Right lobe of liver (tissue), 6 donors: ENCODE results near the gene CHST11. TPM values are rescaled to one million over a fixed set of nuclear protein-coding genes. Genes with fewer than 3 reads are reported as not detected.

Source experiments
- ATAC-seq, 4 donors: fragments of 200-7000 bp; cut with Tn5 transposase; one replicate each; pipeline ENCODE4 v1.9.1; 2020; ENCODE audit warnings: mild to moderate bottlenecking in 4 of 4, moderate library complexity in 4 of 4
- DNase-seq, 3 donors: peaks; one replicate each; pipeline ENCODE4 v3.0.0-alpha.2; 2020
- H3K27ac ChIP-seq, 3 donors: fragments of 200-600 bp; one replicate each; pipeline ENCODE4 v1.8.0; 2022
- H3K27me3 ChIP-seq, 2 donors: fragments of 200-600 bp; one replicate each; pipeline ENCODE4 v1.8.0; 2022
- H3K36me3 ChIP-seq, 4 donors: fragments of 200-600 bp; sonication (generic) in 1 of 4; one replicate each; pipeline versions ENCODE4 v1.5.1 to v1.8.0; 2017 to 2022; ENCODE audit warnings: control low read depth in 1 of 4
- H3K4me1 ChIP-seq, 4 donors: fragments of 200-600 bp; sonication (generic) in 1 of 4; one replicate each; pipeline versions ENCODE4 v1.5.1 to v1.8.0; 2017 to 2022; ENCODE audit warnings: control low read depth in 1 of 4
- H3K4me3 ChIP-seq, 3 donors: fragments of 200-600 bp; one replicate each; pipeline ENCODE4 v1.8.0; 2022
- H3K9me3 ChIP-seq, 4 donors: fragments of 200-600 bp; sonication (generic) in 1 of 4; one replicate each; pipeline versions ENCODE4 v1.5.1 to v1.8.0; 2017 to 2022; ENCODE audit warnings: control low read depth in 1 of 4
- POLR2A ChIP-seq: fragments of 450-650 bp; IDR thresholded peaks from one replicate; pipeline ENCODE4 v1.6.1; 2017; ENCODE audit warnings: antibody characterized with exemption, mild to moderate bottlenecking
- WGBS: methylation state at CpG from one replicate; pipeline ENCODE4 v1.1.6; 2018; ENCODE audit warnings: low coverage, low lambda C conversion rate; ENCODE audit not compliant: insufficient coverage; ENCODE audit errors: missing lambda C conversion rate; 5-methylcytosine and 5-hydroxymethylcytosine counted together
- intact Hi-C, 2 donors: fragments of 100-400 bp; cut with DNase I; formaldehyde crosslinking; loops; one replicate each; pipeline versions ENCODE4 v1.11.2 to v1.14.1; 2022
- total RNA-seq, 6 experiments: library from RNA; depleted of rRNA in 2 of 6; stranded (reverse); fragments of >200 nt in 2 of 6; fragmentation: NEBNext Ultra II Directional in 3 of 6; extraction: Animal tissue kit (Norgen Biotek cat#: 25700) in 3 of 6; gene quantifications; one replicate each; pipeline versions ENCODE4 v1.1.0 to v1.2.4, GENCODE V29; 2016 to 2023
- TF ChIP-seq, protein P1 (sequence below), 4 donors: fragments of 200-600 bp in 3 of 4; fragments of 450-650 bp in 1 of 4; IDR thresholded peaks; one replicate each; pipeline versions ENCODE4 v1.5.1 to v1.8.0; 2016 to 2022; ENCODE audit warnings: antibody characterized with exemption in 4 of 4, mild to moderate bottlenecking in 2 of 4
- donor health status: DM: no; HTN: yes; CAD: no.
- donor health status: DM: no; HTN: no; CAD: no.
- donor health status: DM: no; HTN: no; CAD: no.
- donor health status: DM: no; HTN: yes; CAD: no.
- donor health status: DM: no; HTN: yes; CAD: no.

Gene CHST11
- total RNA-seq, 6 experiments from 2014 or later: 0.57 to 10.4 (median 3.5) TPM

GRCh38 chr12:104593482-104593881 is 136.7 kb downstream of the CHST11 start:
- Histone ChIP-seq H3K9me3 (no peaks in the 10 kb centered on the region), H3K36me3 (no peaks in the 10 kb centered on the region), H3K27me3 (no peaks in the 10 kb centered on the region), H3K4me3 (no peak overlapping the region), H3K27ac (no peak overlapping the region), H3K4me1 (no peaks in the 10 kb centered on the region)
- TF ChIP-seq, protein P1, sequence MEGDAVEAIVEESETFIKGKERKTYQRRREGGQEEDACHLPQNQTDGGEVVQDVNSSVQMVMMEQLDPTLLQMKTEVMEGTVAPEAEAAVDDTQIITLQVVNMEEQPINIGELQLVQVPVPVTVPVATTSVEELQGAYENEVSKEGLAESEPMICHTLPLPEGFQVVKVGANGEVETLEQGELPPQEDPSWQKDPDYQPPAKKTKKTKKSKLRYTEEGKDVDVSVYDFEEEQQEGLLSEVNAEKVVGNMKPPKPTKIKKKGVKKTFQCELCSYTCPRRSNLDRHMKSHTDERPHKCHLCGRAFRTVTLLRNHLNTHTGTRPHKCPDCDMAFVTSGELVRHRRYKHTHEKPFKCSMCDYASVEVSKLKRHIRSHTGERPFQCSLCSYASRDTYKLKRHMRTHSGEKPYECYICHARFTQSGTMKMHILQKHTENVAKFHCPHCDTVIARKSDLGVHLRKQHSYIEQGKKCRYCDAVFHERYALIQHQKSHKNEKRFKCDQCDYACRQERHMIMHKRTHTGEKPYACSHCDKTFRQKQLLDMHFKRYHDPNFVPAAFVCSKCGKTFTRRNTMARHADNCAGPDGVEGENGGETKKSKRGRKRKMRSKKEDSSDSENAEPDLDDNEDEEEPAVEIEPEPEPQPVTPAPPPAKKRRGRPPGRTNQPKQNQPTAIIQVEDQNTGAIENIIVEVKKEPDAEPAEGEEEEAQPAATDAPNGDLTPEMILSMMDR (IDR thresholded peaks at IDR 0.05): no peak
- no peak for TF ChIP-seq POLR2A
- WGBS: 69% methylated on average over 5 of the region's 5 CpGs
- ATAC-seq: no peak
- DNase-seq: no peak
- intact Hi-C loops: no loop called here

DNA sequence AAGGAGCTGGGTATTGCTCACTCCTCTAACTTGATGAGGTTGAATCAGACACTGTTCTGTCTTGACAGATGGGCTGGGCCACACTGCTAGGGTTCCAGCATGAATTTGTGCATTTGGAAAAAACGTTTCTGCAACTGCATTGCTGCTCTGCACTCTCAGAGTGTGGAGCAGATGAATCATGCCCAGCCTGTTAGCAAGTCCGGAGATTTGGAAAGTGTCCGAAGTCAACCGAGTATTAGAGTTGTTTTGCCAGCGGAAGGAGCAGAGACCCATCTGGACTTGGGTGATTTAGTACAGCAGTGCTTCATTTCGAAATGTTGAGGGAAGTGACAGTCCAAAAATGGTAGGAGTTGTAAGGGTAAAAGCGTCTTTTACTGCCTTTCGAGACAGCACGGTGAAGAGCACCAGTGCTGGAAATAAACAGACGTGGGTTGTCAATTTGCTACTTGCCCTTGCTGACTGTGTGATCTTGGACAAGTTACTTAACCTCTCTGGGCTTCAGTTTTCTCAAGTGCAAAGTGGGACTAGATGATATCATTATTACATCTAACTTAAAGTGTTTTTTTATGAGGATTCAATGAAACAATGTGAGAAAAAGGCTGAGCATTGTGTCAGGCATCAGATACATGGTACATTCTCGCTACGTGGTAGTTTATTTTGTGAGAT is 139.5 kb downstream of the CHST11 start:
- intact Hi-C loops: no loop called here
- Histone ChIP-seq H3K27ac (no peak overlapping the region), H3K4me3 (no peak overlapping the region), H3K9me3 (no peaks in the 10 kb centered on the region), H3K36me3 (no peaks in the 10 kb centered on the region), H3K4me1 (no peaks in the 10 kb centered on the region), H3K27me3 (no peaks in the 10 kb centered on the region)
- 51% methylated on average over 12 of the region's 12 CpGs for WGBS
- TF ChIP-seq, protein P1 (IDR thresholded peaks at IDR 0.05): no peak
- no peak for TF ChIP-seq POLR2A
- no peak for ATAC-seq
- no peak for DNase-seq

- Histone ChIP-seq H3K4me1 (no peaks in the 10 kb centered on the region), H3K27me3 (no peaks in the 10 kb centered on the region), H3K27ac (no peak overlapping the region), H3K9me3 (no peaks in the 10 kb centered on the region), H3K4me3 (no peak overlapping the region), H3K36me3 (no peaks in the 10 kb centered on the region)
- ATAC-seq: no peak
- no peak for TF ChIP-seq POLR2A
- TF ChIP-seq, protein P1 (IDR thresholded peaks at IDR 0.05): no peak
- 61% methylated on average over 15 of the region's 15 CpGs for WGBS
- no peak for DNase-seq
- intact Hi-C loops: no loop called here
Measured at GRCh38 chr12:104596898-104597843, 140.4 kb downstream of the CHST11 start.

- no peak overlapping the region for H3K27ac ChIP-seq
- H3K4me3 ChIP-seq: no peak overlapping the region
- DNase-seq (no peak), ATAC-seq (no peak)
- no peaks in the 10 kb centered on the region for H3K27me3 ChIP-seq
- intact Hi-C loops: no loop called here
- TF ChIP-seq, protein P1 (IDR thresholded peaks at IDR 0.05): no peak
- no peak for TF ChIP-seq POLR2A
- WGBS: 73% methylated on average over 9 of the region's 15 CpGs
- no peaks in the 10 kb centered on the region for H3K4me1 ChIP-seq
- H3K36me3 ChIP-seq: no peaks in the 10 kb centered on the region
- H3K9me3 ChIP-seq: no peaks in the 10 kb centered on the region
Measured at GRCh38 chr12:104598342-104599271, 141.9 kb downstream of the CHST11 start.
